ENCODE data around the gene ABHD4.

DNA sequence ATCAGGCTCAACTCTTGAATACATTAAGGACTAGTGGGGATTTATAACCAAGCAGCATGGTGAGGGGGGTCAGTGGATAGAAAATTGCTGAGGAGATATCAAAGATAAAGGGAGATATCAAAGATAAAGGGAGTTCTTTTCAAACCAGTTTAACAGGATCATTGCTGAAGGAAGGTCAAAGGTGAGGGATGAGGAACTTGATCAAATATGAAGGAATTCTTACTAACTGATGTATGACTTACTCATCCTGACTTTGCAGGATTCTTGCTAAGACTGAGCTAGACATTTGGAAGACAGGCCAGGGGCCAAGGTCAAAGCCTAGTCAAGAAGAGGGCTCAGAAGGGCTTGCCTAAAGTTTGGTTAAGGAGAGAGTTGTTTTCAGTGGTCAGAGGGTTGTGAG is 4.8 kb downstream of the ABHD4 start:
- TF ChIP-seq, protein P1, sequence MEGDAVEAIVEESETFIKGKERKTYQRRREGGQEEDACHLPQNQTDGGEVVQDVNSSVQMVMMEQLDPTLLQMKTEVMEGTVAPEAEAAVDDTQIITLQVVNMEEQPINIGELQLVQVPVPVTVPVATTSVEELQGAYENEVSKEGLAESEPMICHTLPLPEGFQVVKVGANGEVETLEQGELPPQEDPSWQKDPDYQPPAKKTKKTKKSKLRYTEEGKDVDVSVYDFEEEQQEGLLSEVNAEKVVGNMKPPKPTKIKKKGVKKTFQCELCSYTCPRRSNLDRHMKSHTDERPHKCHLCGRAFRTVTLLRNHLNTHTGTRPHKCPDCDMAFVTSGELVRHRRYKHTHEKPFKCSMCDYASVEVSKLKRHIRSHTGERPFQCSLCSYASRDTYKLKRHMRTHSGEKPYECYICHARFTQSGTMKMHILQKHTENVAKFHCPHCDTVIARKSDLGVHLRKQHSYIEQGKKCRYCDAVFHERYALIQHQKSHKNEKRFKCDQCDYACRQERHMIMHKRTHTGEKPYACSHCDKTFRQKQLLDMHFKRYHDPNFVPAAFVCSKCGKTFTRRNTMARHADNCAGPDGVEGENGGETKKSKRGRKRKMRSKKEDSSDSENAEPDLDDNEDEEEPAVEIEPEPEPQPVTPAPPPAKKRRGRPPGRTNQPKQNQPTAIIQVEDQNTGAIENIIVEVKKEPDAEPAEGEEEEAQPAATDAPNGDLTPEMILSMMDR (IDR thresholded peaks at IDR 0.05): no peak
- no peak for TF ChIP-seq POLR2A (IDR thresholded peaks at IDR 0.05)
